B cell (primary cell): ENCODE measurements around the gene SECTM1. TPM values are rescaled to one million over a fixed set of nuclear protein-coding genes. Genes with fewer than 3 reads are reported as not detected.
A peak's percentile ranks its signal among the peaks of the same experiment; 100 is the strongest.

ENCODE experiments used
- ATAC-seq: fragments of 200-7000 bp; cut with Tn5 transposase; one replicate; pipeline ENCODE4 v1.10.0; 2021; ENCODE audit warnings: low read depth, mild to moderate bottlenecking, moderate number of reproducible peaks, moderate library complexity
- CTCF ChIA-PET: fragments of 350-600 bp; sonication (Branson Sonifier 250); formaldehyde crosslinking; loops from one replicate; lab custom pipeline; 2021; ENCODE audit warnings: antibody characterized with exemption, inconsistent platforms; lab: Charles Lee
- POLR2A ChIA-PET: fragments of 350-600 bp; sonication (Branson Sonifier 250); formaldehyde crosslinking; loops from one replicate; lab custom pipeline; 2021; ENCODE audit warnings: antibody characterized with exemption; lab: Charles Lee
- DNase-seq: peaks from one replicate; pipeline ENCODE4 v3.0.0; 2013
- H2AFZ ChIP-seq: 2 replicates; pipeline ENCODE4 v1.6.1; 2012; ENCODE audit warnings: mild to moderate bottlenecking, low read depth, low read length; ENCODE audit not compliant: insufficient read depth, poor library complexity, severe bottlenecking
- H3K27ac ChIP-seq, 2 donors: 1 replicate in 1 of 2; 2 replicates in 1 of 2; pipeline ENCODE4 v1.5.1; 2012 to 2013; ENCODE audit warnings: low read length in 2 of 2, mild to moderate bottlenecking in 2 of 2, moderate library complexity in 1 of 2
- H3K27me3 ChIP-seq, 4 experiments: fragments of 200-600 bp in 1 of 4; sonication (generic) in 1 of 4; replicated peaks in 1 of 4; 1 replicate in 2 of 4; 2 replicates in 2 of 4; pipeline versions ENCODE4 v1.6.1 to v1.7.0; 2013 to 2016; ENCODE audit warnings: low read length in 3 of 4, mild to moderate bottlenecking in 2 of 4, mixed read lengths in 1 of 4, moderate library complexity in 1 of 4; ENCODE audit not compliant: insufficient read depth in 4 of 4, control insufficient read depth in 3 of 4; ENCODE audit errors: control extremely low read depth in 1 of 4
- H3K36me3 ChIP-seq, 2 experiments: replicated peaks in 1 of 2; 1 replicate in 1 of 2; 2 replicates in 1 of 2; pipeline versions ENCODE4 v1.6.1 to v1.7.1; 2013; ENCODE audit warnings: low read length in 1 of 2; ENCODE audit not compliant: insufficient read depth in 2 of 2, control insufficient read depth in 1 of 2; ENCODE audit errors: control extremely low read depth in 1 of 2, extremely low read depth in 1 of 2
- H3K4me1 ChIP-seq, 2 donors: fragments of 200-600 bp in 1 of 2; sonication (generic) in 1 of 2; 1 replicate in 1 of 2; 2 replicates in 1 of 2; pipeline versions ENCODE4 v1.5.1 to v1.6.1; 2013 to 2017; ENCODE audit warnings: low read length in 2 of 2; ENCODE audit not compliant: control insufficient read depth in 2 of 2, insufficient read depth in 2 of 2
- H3K4me2 ChIP-seq: replicated peaks from 2 replicates; pipeline ENCODE3; 2012; ENCODE audit warnings: mild to moderate bottlenecking, low read depth, low read length; ENCODE audit not compliant: poor library complexity, severe bottlenecking
- H3K4me3 ChIP-seq, 5 experiments: fragments of 200-600 bp in 1 of 5; sonication (generic) in 1 of 5; 1 replicate in 3 of 5; 2 replicates in 2 of 5; pipeline versions ENCODE4 v1.5.1 to v1.7.0; 2011 to 2016; ENCODE audit warnings: low read length in 4 of 5, mild to moderate bottlenecking in 4 of 5, low read depth in 2 of 5, control low read depth in 1 of 5, moderate library complexity in 1 of 5; ENCODE audit not compliant: insufficient read depth in 1 of 5; ENCODE audit errors: control extremely low read depth in 1 of 5, extremely low read depth in 1 of 5
- H3K79me2 ChIP-seq: fragments of 200-600 bp; sonication (generic); one replicate; pipeline ENCODE4 v1.6.0; 2016; ENCODE audit warnings: low read length; ENCODE audit not compliant: control insufficient read depth, insufficient read depth
- H3K9ac ChIP-seq: fragments of 200-600 bp; sonication (generic); 2 replicates; pipeline ENCODE4 v1.6.1; 2017; ENCODE audit warnings: mild to moderate bottlenecking, low read length, moderate library complexity
- H3K9me3 ChIP-seq, 3 donors: one replicate each; pipeline versions ENCODE4 v1.6.1 to v1.7.1; 2013; ENCODE audit warnings: low read length in 2 of 3; ENCODE audit not compliant: control insufficient read depth in 2 of 3, insufficient read depth in 1 of 3; ENCODE audit errors: control extremely low read depth in 1 of 3
- H4K20me1 ChIP-seq: 2 replicates; pipeline ENCODE4 v1.6.0; 2012; ENCODE audit warnings: mild to moderate bottlenecking, low read length; ENCODE audit not compliant: insufficient read depth, control insufficient read depth, poor library complexity, severe bottlenecking
- H3K27ac Mint-ChIP-seq: one replicate; pipeline ENCODE4 v1.8.0; 2021; ENCODE audit warnings: mixed read lengths
- H3K27me3 Mint-ChIP-seq: one replicate; pipeline ENCODE4 v1.8.0; 2021; ENCODE audit warnings: mixed read lengths
- H3K4me1 Mint-ChIP-seq: one replicate; pipeline ENCODE4 v1.8.0; 2021; ENCODE audit warnings: mixed read lengths
- H3K4me3 Mint-ChIP-seq: one replicate; pipeline ENCODE4 v1.8.0; 2021; ENCODE audit warnings: mixed read lengths
- H3K9me3 Mint-ChIP-seq: one replicate; pipeline ENCODE4 v1.8.0; 2022; ENCODE audit warnings: mixed read lengths; ENCODE audit not compliant: insufficient read depth
- EZH2 ChIP-seq: IDR thresholded peaks from 2 replicates; pipeline ENCODE4 v1.6.1; 2012; ENCODE audit warnings: borderline replicate concordance, low read depth, mild to moderate bottlenecking, moderate library complexity, low read length; ENCODE audit not compliant: insufficient read depth, poor library complexity, severe bottlenecking
- WGBS: methylation state at CpG from one replicate; pipeline ENCODE4 v1.1.5; 2013; ENCODE audit warnings: missing lambda C conversion rate; ENCODE audit not compliant: insufficient coverage; 5-methylcytosine and 5-hydroxymethylcytosine counted together
- intact Hi-C: fragments of 100-400 bp; cut with micrococcal nuclease; formaldehyde crosslinking; loops from one replicate; pipeline ENCODE4 v1.10.0; 2022
- polyA plus RNA-seq: library from polyadenylated mRNA; depleted of rRNA; stranded (reverse); fragments of >200 nt; gene quantifications from 2 replicates; pipeline ENCODE4 v1.2.3, GENCODE V29; 2012
- total RNA-seq, 2 donors: library from RNA; stranded (reverse); fragments of 120-200 nt in 1 of 2; gene quantifications; 1 replicate in 1 of 2; 2 replicates in 1 of 2; pipeline versions ENCODE4 v1.2.3 to v1.2.4, GENCODE V29; 2013 to 2022
- TF ChIP-seq, protein P1 (sequence below): fragments of 200-600 bp; IDR thresholded peaks from one replicate; pipeline ENCODE4 v1.8.0; 2022; ENCODE audit warnings: antibody characterized with exemption, mild to moderate bottlenecking

Gene SECTM1
- total and polyA plus RNA-seq, 2 donors (not counting 1 experiment from before 2014, with no cell fraction given), result 0.17 to 1.2 TPM

DNA sequence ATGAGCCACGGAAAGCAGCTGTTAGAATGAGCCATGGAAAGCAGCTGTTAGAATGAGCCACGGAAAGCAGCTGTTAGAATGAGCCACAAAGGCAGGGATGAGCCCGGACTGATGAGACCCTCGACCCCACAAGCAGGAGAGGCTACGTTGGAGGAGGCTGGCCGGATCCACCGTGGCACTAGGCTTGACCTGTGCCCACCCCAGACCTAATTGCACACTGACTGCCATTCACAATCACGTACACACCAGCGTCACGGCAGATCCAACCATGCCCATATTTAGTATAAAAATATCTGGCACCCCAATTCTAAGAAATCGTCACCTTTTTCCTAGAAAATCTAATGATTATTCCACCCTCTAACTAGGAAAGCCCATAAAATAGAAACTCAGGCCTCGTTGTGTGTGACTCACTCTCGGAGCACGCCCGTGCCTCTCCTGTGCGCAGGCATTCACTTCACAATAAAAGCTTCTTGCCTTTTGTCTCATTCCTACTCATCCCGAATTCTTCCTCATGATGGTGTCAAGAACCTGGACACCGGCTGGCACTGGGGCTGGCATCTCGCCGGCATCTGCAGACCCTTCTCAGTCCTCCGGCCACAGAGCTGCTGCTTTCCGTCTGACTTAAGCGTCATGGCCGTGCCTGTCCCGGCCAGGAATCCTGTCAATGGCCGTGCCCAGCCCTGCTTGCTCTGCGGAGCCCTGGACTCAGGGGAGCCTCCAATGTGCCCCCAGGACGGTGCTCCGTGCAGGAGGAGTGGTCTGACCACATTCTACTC is 5.5 kb upstream of the SECTM1 start:
- Mint-ChIP-seq H3K9me3 (no peaks in the 10 kb centered on the region), H3K4me1 (peaks cover 14% of the 10 kb centered on the region), H3K4me3 (no peak overlapping the region), H3K27me3 (peaks cover 5% of the 10 kb centered on the region), H3K27ac (no peak overlapping the region)
- CTCF ChIA-PET, result no interaction called here
- peaks cover 13 to 15% of the 10 kb centered on the region in 2 donors for H3K4me1 ChIP-seq
- peaks cover 0 to 9% (median 0%) of the 10 kb centered on the region in 3 donors for H3K9me3 ChIP-seq
- H3K79me2 ChIP-seq, result no peaks in the 10 kb centered on the region
- ATAC-seq, result no peak
- TF ChIP-seq EZH2, result no peak
- no peak for DNase-seq
- POLR2A ChIA-PET, result no interaction called here
- WGBS, result 85% methylated on average over 28 of the region's 29 CpGs
- no peaks in the 10 kb centered on the region for H4K20me1 ChIP-seq
- no peak overlapping the region for H3K27ac ChIP-seq
- intact Hi-C loops, result no loop called here
- H3K27me3 ChIP-seq, result peaks cover 0 to 5% (median 0%) of the 10 kb centered on the region in 4 experiments
- no peaks in the 10 kb centered on the region for H3K36me3 ChIP-seq
- H3K9ac ChIP-seq, result no peak overlapping the region
- no peak overlapping the region for H3K4me2 ChIP-seq
- no peak overlapping the region for H2AFZ ChIP-seq
- H3K4me3 ChIP-seq, result no peak overlapping the region

DNA sequence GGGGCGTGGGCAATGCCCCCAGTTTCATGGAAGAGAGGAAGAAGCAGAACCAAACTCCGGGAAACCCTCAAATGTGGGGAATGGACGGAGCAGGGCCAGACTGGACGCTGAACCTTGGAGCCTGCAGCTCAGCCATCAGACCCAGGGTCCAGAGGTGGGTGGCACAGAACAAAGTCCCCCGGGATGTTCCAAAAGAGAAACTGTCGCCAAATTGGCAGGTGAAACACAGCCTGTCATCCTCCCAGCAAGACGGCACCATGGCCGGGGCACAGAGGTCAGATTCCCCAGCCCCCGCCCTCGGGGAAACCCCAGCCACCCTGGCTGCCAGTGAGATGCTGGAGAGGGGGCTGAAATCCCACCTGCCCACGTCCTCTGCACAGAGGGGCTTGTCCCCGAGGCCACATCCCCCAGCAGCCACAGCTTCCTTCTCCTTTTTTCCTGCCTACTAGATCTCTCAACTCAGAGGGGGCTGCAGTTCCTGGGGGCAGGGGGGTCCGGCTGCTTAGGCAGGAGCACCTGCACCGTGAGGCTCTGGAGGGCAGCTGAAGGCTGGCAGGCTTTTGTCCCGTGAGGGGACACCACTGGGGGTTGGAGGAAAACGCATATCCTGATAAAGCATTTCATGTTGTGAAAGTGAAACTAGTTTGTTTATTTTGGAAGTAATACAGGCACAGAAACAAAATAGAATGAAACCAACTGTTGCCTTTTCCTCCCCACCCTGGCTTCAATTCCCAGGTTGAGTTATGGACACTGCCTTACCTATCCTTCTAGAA is 1.2 kb upstream of the SECTM1 start:
- Histone ChIP-seq H3K4me1 (peaks cover 26 to 37% of the 10 kb centered on the region in 2 donors), H3K79me2 (no peaks in the 10 kb centered on the region), H3K36me3 (no peaks in the 10 kb centered on the region), H3K27ac (no peak overlapping the region), H4K20me1 (no peaks in the 10 kb centered on the region), H3K9ac (peak overlapping the region; percentile 58), H3K9me3 (peaks cover 0 to 15% (median 0%) of the 10 kb centered on the region in 3 donors), H3K4me3 (peak overlapping the region; percentile 19 to 59 (median 38)), H3K4me2 (peak overlapping the region; percentile 80), H3K27me3 (peaks cover 0 to 44% (median 19%) of the 10 kb centered on the region in 4 experiments), H2AFZ (peak overlapping the region; percentile 48)
- 11% methylated on average over 14 of the region's 16 CpGs for WGBS
- TF ChIP-seq EZH2, result no peak
- TF ChIP-seq, protein P1, sequence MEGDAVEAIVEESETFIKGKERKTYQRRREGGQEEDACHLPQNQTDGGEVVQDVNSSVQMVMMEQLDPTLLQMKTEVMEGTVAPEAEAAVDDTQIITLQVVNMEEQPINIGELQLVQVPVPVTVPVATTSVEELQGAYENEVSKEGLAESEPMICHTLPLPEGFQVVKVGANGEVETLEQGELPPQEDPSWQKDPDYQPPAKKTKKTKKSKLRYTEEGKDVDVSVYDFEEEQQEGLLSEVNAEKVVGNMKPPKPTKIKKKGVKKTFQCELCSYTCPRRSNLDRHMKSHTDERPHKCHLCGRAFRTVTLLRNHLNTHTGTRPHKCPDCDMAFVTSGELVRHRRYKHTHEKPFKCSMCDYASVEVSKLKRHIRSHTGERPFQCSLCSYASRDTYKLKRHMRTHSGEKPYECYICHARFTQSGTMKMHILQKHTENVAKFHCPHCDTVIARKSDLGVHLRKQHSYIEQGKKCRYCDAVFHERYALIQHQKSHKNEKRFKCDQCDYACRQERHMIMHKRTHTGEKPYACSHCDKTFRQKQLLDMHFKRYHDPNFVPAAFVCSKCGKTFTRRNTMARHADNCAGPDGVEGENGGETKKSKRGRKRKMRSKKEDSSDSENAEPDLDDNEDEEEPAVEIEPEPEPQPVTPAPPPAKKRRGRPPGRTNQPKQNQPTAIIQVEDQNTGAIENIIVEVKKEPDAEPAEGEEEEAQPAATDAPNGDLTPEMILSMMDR, result no peak
- ATAC-seq, result peak; percentile 10
- ChIA-PET POLR2A (interaction anchor here (0.7 kb wide), 1 partner anchor 22 kb away, joined by 4 read pairs; no protein-coding TSS in a partner anchor), CTCF (no interaction called here)
- Mint-ChIP-seq H3K27me3 (peaks cover 10% of the 10 kb centered on the region), H3K9me3 (no peaks in the 10 kb centered on the region), H3K4me1 (peaks cover 24% of the 10 kb centered on the region), H3K27ac (peak overlapping the region; percentile 86), H3K4me3 (peak overlapping the region; percentile 95)
- intact Hi-C loops, result no loop called here
- peak; percentile 45 for DNase-seq
